HepG2 (cell line): ENCODE results near the gene TANC1.

Source experiments
- ZNF18 ChIP-seq: sonication (generic); formaldehyde crosslinking; IDR thresholded peaks from 2 replicates; pipeline ENCODE4 v1.8.0; 2022; ENCODE audit warnings: mild to moderate bottlenecking, missing genetic modification reagents; ENCODE audit not compliant: insufficient replicate concordance
- ZNF776 ChIP-seq: sonication (generic); formaldehyde crosslinking; IDR thresholded peaks from 2 replicates; pipeline ENCODE4 v1.4.0; 2020; ENCODE audit warnings: mild to moderate bottlenecking, missing genetic modification reagents

GRCh38 chr2:159060518-159060917 lies 92.1 kb downstream of the TANC1 start:
- TF ChIP-seq ZNF18 (no peak), ZNF776 (CRISPR knock-in tag) (no peak)
